GM12873 (cell line): ENCODE results near the gene RNU5B-1.
A peak's percentile ranks its signal among the peaks of the same experiment; 100 is the strongest.

Source experiments
- CTCF ChIP-seq: IDR thresholded peaks from 2 replicates; pipeline ENCODE4 v1.5.1; 2012; ENCODE audit warnings: low read depth, mild to moderate bottlenecking, moderate library complexity, low read length, control low read depth; ENCODE audit not compliant: insufficient read depth; ENCODE audit errors: missing control alignments

The RNU5B-1 gene

GRCh38 chr15:65264863-65265430 lies 39.5 kb upstream of the RNU5B-1 start:
- TF ChIP-seq CTCF, result no peak

GRCh38 chr15:65266469-65266868 lies 38.0 kb upstream of the RNU5B-1 start:
- TF ChIP-seq CTCF, result no peak

DNA sequence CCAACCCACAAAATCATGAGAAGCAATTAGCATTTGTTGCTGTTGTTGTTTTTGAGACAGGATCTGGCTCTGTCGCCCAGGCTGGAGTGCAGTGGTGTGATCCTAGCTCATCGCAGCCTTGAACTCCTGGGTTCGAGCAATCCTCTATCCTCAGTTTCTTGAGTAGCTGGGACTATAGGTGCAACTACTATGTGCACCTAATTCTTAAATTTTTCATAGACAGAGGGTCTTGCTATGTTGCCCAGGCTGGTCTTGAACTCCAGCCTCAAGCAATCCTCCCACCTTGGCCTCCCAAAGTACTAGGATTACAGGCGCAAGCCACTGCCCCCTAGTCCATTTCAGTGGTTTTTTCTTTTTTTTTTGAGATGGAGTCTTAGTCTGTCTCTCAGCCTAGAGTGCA lies 36.1 kb upstream of the RNU5B-1 start:
- TF ChIP-seq CTCF, result no peak

DNA sequence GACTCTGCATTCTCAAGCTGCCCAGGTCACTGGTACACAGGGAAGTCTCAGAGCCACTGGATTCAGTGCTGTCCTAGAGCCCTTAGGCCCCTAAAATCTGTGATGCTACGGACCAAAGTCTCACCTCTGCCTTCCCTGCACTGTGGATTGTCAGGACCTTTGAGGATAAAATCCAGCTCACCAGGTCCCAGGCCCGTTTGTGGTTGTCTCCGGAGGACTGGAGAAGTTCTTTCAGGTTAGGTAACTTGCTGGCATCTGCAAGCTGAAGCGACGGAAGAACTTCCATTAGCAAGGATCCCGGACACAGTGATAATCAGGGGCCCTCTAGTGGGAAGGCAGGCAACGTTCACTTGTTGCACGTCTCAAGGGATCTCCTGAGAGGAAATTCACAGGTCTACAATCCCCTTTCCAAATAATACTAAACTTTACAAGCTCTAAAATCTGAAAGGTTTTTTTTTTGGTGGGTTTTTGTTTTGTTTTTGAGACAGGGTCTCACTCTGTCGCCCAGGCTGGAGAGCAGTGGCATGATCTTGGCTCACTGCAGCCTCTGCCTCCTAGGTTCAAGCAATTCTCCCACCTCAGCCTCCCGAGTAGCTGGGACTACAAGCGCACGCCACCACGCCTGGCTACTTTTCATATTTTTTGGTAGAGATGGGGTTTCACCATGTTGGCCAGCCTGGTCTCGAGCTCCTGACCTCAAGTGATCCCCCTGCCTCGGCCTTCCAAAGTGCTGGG lies 33.5 kb upstream of the RNU5B-1 start:
- TF ChIP-seq CTCF, result peak; percentile 62

- TF ChIP-seq CTCF, result no peak
Measured at GRCh38 chr15:65275104-65275727, 29.3 kb upstream of the RNU5B-1 start.

GRCh38 chr15:65275728-65276126 lies 28.8 kb upstream of the RNU5B-1 start:
- no peak for TF ChIP-seq CTCF

- TF ChIP-seq CTCF, result no peak
Measured at GRCh38 chr15:65277015-65277414, 27.5 kb upstream of the RNU5B-1 start.
